A673 (cell line): ENCODE measurements around the gene OSBPL6.

Experiments
- EZH2 ChIP-seq: fragments of 200-600 bp; sonication (generic); IDR thresholded peaks from 2 replicates; pipeline ENCODE4 v1.6.1; 2017; ENCODE audit warnings: borderline replicate concordance, low read depth, mild to moderate bottlenecking, mixed read lengths, antibody characterized with exemption, low read length; ENCODE audit not compliant: poor library complexity, severe bottlenecking
- TF ChIP-seq, protein P1 (sequence below): fragments of 300-800, 200-600 bp; sonication (generic); conservative IDR thresholded peaks from 2 replicates; pipeline ENCODE4 v1.5.1; 2017; ENCODE audit warnings: low read depth, mild to moderate bottlenecking, antibody characterized with exemption, low read length, moderate library complexity, mixed read lengths

DNA sequence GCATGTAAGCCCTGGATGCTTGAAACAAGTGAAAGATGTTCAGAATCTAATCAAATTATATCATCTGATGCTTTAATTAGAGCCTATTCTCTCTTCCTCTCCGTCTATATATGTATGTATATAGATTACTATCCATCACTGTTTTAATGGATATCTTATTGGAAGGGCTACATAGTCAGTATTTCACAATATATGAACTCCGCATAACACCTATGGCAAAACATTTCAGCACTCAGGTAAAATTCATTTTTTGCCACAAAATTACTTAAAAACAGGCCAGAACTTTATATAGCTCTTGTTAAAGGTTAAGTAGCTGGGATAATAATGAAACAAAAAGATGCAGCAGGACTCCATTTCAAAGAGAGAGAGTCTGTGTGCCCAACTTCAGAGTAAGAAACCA lies 258.0 kb downstream of the OSBPL6 start:
- TF ChIP-seq, protein P1, sequence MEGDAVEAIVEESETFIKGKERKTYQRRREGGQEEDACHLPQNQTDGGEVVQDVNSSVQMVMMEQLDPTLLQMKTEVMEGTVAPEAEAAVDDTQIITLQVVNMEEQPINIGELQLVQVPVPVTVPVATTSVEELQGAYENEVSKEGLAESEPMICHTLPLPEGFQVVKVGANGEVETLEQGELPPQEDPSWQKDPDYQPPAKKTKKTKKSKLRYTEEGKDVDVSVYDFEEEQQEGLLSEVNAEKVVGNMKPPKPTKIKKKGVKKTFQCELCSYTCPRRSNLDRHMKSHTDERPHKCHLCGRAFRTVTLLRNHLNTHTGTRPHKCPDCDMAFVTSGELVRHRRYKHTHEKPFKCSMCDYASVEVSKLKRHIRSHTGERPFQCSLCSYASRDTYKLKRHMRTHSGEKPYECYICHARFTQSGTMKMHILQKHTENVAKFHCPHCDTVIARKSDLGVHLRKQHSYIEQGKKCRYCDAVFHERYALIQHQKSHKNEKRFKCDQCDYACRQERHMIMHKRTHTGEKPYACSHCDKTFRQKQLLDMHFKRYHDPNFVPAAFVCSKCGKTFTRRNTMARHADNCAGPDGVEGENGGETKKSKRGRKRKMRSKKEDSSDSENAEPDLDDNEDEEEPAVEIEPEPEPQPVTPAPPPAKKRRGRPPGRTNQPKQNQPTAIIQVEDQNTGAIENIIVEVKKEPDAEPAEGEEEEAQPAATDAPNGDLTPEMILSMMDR, result no peak
- TF ChIP-seq EZH2, result no peak
